ENCODE measurements around the gene ABCC1.
"Not testable (repeated sequence)": the region's sequence is repeated elsewhere in the genome, so short reads cannot be mapped to it uniquely, and the experiment has no call there.

ABCC1 gene

GRCh38 chr16:16101585-16101984 is 152.2 kb downstream of the ABCC1 start:
- DNase-seq (ENCODE audit: low read depth): no peak
- H3K4me3 ChIP-seq (ENCODE audit: control insufficient read depth, low read depth, low read length): no peak overlapping the region
- TF ChIP-seq, protein P1, sequence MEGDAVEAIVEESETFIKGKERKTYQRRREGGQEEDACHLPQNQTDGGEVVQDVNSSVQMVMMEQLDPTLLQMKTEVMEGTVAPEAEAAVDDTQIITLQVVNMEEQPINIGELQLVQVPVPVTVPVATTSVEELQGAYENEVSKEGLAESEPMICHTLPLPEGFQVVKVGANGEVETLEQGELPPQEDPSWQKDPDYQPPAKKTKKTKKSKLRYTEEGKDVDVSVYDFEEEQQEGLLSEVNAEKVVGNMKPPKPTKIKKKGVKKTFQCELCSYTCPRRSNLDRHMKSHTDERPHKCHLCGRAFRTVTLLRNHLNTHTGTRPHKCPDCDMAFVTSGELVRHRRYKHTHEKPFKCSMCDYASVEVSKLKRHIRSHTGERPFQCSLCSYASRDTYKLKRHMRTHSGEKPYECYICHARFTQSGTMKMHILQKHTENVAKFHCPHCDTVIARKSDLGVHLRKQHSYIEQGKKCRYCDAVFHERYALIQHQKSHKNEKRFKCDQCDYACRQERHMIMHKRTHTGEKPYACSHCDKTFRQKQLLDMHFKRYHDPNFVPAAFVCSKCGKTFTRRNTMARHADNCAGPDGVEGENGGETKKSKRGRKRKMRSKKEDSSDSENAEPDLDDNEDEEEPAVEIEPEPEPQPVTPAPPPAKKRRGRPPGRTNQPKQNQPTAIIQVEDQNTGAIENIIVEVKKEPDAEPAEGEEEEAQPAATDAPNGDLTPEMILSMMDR (conservative IDR thresholded peaks at IDR 0.05; ENCODE audit: control insufficient read depth, insufficient read depth, low read depth, low read length): no peak

- TF ChIP-seq, protein P1 (conservative IDR thresholded peaks at IDR 0.05; ENCODE audit: control insufficient read depth, insufficient read depth, low read depth, low read length): no peak
- DNase-seq (ENCODE audit: low read depth): no peak
Measured at GRCh38 chr16:16102738-16103137, 153.3 kb downstream of the ABCC1 start.

DNA sequence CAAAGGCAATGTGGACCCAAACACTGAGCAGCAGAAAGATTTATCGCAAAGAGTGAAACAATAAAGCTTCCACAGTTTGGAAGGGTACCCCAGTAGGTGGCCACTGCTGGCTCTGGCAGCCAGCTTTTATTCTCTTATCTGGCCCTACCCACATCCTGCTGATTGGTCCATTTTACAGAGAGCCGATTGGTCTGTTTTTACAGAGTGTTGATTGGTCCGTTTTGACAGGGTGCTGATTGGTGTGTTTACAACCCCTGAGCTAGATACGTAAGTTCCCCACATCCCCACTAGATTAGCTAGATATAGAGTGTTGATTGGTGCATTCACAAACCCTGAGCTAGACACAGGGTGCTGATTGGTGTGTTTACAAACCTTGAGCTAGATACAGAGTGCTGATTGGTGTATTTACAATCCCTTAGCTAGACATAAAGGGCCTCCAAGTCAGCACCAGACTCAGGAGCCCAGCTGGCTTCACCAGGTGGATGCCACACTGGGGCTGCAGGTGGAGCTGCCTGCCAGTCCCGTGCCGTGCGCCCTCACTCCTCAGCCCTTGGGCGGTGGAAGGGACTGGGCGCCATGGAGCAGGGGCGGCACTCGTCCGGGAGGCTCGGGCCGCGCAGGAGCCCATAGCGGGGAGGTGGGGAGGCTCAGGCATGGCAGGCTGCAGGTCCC is 154.9 kb downstream of the ABCC1 start:
- not testable (repeated sequence) for DNase-seq (ENCODE audit: low read depth)

More at GRCh38 chr16:16102738-16103137, 153.3 kb downstream of the ABCC1 start:
- H3K4me3 ChIP-seq (ENCODE audit: control insufficient read depth, low read depth, low read length): no peak overlapping the region

DNA sequence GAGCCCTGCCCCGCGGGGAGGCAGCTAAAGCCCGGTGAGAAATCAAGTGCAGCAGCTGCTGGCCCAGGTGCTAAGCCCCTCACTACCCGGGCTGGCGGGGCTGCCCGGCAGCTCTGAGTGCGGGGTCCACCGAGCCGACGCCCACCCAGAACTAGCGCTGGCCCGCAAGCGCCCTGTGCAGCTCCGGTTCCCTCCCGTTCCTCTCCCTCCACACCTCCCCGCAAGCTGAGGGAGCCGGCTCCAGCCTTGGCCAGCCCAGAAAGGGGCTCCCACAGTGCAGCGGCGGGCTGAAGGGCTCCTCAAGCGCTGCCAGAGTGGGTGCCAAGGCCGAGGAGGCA is 155.4 kb downstream of the ABCC1 start:
- not testable (repeated sequence) for DNase-seq (ENCODE audit: low read depth); H3K4me3 ChIP-seq (ENCODE audit: control insufficient read depth, low read depth, low read length)

More for the DNA sequence above, 154.9 kb downstream of the ABCC1 start:
- H3K4me3 ChIP-seq (ENCODE audit: control insufficient read depth, low read depth, low read length): not testable (repeated sequence)

GRCh38 chr16:16105646-16106045 is 156.2 kb downstream of the ABCC1 start:
- H3K4me3 ChIP-seq (ENCODE audit: control insufficient read depth, low read depth, low read length): no peak overlapping the region
- DNase-seq (ENCODE audit: low read depth): no peak
- TF ChIP-seq, protein P1 (conservative IDR thresholded peaks at IDR 0.05; ENCODE audit: control insufficient read depth, insufficient read depth, low read depth, low read length): no peak

GRCh38 chr16:16106466-16106865 is 157.1 kb downstream of the ABCC1 start:
- H3K4me3 ChIP-seq (ENCODE audit: control insufficient read depth, low read depth, low read length): no peak overlapping the region
- DNase-seq (ENCODE audit: low read depth): no peak
- TF ChIP-seq, protein P1 (conservative IDR thresholded peaks at IDR 0.05; ENCODE audit: control insufficient read depth, insufficient read depth, low read depth, low read length): no peak

DNA sequence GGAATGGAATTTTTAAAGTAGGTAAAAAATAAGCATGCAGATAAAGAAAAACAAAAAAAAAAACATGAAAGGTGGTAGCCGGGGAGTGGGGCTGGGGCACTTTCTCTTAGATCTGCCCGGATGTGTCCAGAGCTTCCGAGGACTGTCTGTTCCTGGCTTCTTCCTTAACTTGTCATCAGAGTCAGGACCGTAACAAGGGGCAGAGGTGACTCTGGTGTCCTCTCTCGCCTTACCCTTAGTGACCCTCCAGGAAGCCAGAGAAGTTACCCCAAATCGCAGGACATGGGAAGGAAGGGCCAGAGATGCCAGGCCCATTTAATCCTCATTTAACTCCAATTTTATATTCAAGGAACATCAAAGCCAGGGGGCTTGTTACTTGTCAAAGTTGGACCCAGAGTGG is 158.4 kb downstream of the ABCC1 start:
- no peak overlapping the region for H3K4me3 ChIP-seq (ENCODE audit: control insufficient read depth, low read depth, low read length)
- TF ChIP-seq, protein P1 (conservative IDR thresholded peaks at IDR 0.05; ENCODE audit: control insufficient read depth, insufficient read depth, low read depth, low read length): no peak
- no peak for DNase-seq (ENCODE audit: low read depth)

DNA sequence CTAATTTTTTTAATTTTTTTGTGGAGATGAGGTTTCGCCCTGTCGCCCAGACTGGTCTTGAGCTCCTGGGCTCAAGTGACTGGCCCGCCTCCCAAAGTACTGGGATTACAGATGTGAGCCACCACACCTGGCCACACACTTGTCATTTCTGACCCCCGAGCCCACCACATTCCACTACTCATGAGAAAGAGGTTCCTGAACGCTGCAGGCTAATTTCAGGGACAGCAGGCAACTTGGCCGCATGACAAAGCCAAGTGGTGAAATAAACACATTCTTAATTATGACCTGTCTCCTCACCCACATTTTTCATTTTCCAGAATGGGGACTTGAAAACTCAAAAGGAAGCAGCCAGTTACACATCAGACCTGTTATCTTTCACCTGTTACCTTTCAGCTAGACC is 159.3 kb downstream of the ABCC1 start:
- H3K4me3 ChIP-seq (ENCODE audit: control insufficient read depth, low read depth, low read length): no peak overlapping the region
- TF ChIP-seq, protein P1 (conservative IDR thresholded peaks at IDR 0.05; ENCODE audit: control insufficient read depth, insufficient read depth, low read depth, low read length): no peak
- DNase-seq (ENCODE audit: low read depth): no peak
